OCI-M1 (cell line): ENCODE results near the gene LRRC8D.

ENCODE experiments used
- DNase-seq: peaks from one replicate; lab custom pipeline; 2025; lab: John Stamatoyannopoulos, UW

The LRRC8D gene

DNA sequence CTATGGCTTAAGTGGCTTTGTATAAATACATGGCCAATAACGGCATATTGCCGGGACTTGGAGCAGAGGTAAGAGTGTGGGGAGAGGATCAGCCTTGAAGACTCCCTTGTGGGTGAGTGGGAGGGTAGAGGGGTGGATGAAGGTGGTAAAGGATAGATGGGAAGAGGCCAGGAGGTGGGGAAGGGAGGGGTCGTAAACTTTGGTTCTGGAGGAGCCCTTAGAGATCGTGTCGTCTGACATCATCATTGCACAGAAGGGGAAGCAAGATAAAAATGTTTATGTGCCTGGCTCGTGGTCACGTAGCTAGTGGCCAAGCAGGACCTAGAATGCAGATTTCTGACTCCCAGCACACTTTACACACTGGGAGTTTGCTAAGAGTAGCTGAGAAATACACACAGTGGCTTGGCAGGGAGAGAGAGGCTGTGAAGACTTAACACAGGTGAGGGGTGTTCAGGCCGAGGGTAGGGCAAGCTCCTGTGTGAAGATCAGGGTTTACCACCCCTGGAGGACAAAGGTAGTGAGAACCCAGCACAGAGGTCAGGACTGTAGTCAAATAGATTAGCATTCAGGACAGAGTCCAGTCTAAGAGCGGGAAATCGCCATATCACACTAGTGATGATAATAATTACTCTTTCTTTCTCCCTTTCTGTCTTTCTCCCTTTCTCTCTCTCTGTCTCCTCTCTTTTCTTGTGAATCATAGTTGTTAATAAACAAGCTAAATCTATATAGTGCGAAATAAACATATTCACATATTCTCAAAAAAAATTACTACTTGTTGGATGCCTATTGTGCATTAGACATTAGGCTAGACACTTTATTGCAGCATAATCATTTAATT is 75.5 kb downstream of the LRRC8D start:
- peak; percentile 95 for DNase-seq

DNA sequence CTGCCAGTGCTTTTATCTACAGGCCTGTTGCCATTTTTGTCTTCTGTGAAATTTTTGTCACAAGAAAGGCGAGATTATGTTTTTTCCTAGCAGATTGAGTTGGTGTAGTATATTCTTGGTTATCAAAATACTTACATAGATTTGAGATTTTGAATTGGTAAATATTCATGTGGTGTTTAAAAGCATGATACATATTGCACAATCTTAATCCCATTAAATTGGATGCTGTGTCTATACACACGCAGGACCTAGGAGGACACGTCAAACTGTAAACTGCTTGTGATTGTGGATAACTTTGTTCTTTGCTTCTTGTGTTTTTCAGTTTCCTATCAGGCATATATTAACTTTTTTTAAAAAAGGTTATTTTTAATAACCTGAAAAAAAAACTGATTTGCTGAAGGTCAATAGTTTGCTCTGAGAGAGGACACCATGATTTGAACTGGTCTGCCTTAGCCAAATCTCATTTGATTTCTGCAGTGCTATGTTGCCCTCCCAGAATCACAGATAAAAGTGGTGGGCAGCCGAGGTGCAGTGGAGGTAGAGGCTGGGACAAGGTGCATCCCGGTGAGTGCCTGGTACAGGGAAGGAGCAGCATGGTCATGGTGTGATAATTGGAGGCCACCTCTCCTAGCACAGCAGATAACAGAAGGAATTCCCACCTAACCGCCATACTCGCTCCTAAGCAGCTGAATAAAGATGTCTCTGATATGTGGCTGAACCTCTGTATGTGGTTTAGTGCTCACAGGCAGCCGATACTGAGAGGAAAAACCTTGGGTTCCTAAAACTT is 76.7 kb downstream of the LRRC8D start:
- no peak for DNase-seq

DNA sequence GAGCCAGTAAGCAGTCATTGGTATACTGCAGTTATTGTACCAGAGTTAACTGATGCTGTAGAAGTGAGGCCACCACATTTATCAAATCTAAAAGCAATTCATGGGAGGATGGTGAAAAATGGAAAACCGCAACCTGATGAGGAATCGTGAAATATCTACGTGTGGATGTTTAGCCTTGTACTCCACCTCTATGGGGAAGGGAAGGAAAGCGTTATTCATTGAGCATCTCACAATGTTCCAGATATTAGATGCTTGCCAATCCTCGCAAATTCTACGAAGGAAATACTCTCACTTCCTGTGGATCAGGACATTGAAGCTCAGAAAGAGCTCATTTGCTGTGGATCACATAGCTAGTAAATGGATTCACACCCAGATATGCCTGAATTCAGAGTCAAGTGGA is 77.3 kb downstream of the LRRC8D start:
- no peak for DNase-seq

DNA sequence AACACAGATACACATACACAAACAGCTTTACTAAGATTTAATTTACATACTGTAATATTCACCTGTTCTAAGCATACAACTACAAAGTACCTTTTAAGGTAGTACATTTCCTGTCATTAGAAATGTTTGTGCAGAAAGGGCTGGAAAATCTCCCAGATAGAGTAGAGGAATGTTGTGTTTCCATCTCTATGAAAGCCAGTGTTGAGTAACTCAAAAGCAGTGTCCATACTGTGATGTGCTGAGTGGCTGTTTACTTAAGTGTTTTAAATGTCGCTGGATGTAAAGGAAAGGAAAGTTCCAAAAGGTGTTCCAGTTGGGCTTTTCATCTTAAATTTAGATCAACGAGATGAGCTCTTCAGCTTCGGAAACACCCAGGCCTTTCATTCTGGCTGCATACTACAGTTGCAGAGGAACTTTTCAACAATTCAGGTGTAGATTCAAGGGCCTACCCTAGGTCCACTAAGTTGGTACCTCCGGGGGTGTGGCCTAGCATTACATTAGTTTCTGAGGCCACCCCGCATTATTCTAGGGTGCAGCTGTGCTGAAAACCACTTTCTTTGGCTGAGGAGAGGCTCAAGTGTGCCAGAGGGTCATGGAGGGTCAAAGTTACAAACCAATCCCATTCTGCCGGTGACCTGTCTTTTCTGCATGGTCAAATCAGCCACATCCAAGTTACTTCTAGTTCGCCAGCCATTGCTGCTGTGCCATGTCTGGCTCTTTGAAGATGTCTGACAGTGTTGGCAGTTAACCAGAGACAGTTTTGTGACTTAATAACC is 78.1 kb downstream of the LRRC8D start:
- DNase-seq: no peak

DNA sequence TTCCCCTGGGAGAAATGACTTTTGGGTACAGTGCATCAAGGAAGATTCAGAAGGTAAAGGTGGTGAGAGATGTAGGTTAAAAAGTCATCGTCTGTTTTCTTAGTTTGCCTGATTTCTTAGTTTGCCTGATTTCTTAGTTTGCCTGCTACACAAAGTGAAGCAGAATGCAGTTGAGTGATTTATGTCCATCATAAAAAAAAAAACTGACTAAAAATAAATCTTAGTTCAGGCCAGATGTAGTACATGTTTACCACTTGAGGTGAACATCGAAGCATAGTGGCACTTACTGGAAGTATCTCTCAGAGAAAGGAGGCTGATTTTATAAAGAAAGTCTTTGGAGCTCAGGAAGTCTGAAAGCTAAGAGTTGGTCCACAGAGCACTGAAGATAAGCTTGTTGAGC is 79.5 kb downstream of the LRRC8D start:
- peak; percentile 40 for DNase-seq

DNA sequence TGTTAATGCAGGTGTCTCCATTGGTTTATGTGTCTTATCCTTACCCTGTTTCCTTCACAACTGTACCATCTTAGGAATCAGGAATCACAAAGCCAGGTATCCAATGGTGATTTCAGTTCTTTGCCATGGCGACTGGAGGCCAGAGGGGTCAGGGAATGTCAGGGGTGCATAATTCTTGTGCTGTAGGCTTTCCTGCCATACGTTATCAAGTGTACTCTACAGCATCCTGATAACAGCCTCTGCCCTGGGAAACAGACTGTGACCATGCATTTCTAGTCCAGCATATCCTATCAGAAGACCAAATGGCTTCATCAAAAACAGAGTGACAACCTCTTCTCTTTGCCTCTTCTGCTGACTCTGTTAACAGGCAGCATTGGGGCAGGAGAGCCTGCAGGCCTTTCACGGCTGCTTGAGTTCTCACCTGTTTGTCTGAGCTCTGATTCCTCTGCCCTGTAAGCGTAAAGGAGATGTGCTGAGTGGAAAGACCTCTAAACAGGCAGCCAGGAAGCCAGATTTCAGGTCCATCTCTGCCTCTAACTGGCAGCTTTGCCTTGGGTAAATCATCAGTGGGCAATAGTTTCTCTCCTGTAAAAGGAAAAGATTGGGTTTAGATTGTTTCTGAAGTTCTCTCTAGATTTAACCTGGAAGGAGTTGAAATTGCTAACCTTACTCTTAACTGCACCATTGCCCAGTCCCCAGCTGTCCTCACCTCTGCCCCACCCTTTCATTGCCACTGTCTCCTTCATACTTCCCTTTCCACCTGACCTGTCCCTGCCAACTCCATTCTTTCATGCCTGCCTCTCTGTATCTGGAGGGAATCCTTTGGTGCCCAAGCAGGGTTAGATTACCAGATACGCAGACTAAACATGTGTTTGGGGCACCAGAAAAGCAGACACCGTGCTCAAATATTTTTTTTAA is 80.2 kb downstream of the LRRC8D start:
- DNase-seq: peak; percentile 61

DNA sequence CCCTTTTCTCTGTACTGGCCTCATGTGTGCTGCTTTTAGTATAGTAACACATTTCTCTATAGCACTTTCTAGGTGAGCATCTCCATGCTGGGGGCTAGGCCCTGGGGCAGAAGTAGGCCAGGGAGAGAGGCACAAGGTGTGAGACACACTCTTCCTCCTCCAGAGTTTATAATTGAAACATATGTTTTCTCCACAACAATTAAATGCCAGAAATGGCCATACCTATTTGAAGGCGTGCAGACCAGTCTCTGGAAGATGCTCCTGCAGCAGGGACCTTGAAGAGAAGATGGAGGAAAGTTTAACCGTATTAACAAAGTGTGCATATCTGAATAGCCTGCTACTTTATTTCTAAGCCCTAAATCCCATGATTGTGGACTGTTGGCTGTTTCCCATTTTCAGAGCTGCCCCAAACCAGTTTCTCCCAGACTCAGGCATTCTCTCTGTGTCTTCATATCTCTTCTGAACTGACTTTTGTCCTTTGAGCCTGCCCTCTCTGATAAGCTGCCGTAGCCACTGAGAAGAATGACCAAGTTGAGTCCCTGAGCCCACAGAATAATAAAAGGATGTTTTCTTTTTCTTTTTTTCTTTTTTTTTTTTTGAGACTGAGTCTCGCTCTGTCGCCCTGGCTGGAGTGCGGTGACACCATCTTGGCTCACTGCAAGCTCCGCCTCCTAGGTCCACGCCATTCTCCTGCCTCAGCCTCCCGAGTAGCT is 81.3 kb downstream of the LRRC8D start:
- peak; percentile 96 for DNase-seq

DNA sequence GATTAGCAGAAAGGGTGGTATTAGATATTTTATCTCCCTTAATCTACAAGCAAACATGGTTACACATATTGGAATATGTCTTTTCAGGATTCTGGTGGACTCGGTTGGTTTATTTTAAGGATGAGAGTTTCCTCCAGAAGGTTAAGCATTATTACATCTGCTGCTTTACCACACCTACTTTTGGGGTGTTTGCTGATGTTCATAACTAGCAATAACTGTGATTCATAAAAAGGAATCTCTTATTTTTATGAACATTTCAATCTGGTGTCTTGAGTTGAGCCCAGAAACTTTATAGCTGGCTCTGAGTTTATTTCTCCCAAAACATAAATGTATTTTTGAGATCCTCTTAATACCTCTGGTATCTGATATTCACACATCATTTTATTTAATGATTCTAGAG is 82.7 kb downstream of the LRRC8D start:
- no peak for DNase-seq

DNA sequence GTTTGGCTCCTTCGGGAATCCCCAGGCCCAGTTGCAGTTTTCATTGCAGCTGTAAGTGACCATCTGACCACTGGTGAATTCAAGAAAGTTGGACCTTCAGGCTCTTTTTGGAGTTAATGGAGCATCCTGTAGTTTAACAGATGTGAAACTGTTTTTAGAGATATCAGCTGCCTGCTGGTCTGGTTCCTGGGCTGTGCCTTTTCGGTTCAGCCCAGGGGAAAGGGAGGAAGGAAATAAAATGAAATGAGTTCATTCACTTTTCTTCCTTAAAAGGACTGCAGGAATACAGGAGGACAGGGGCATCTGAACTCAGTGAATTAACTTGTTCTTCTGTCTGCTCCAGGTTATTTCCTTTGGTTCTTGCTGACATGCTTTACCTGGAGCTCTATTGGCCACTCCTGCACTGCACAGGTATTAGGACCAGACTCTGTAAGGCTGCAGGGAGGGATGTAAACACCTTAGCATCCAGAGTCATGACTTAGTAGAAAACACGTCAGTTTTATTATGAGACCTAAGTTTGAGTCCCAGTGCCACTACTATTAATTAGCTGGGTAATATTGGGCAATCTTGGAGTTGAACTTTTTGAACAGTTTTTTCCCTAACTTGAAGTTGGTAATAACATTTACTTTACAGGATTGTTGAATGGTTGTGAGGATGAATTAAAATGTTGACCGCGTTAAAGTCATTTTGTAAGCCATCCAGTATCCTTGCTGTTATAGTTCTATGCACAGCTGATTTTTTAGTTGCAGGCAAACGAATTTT is 83.6 kb downstream of the LRRC8D start:
- DNase-seq: peak; percentile 79

DNA sequence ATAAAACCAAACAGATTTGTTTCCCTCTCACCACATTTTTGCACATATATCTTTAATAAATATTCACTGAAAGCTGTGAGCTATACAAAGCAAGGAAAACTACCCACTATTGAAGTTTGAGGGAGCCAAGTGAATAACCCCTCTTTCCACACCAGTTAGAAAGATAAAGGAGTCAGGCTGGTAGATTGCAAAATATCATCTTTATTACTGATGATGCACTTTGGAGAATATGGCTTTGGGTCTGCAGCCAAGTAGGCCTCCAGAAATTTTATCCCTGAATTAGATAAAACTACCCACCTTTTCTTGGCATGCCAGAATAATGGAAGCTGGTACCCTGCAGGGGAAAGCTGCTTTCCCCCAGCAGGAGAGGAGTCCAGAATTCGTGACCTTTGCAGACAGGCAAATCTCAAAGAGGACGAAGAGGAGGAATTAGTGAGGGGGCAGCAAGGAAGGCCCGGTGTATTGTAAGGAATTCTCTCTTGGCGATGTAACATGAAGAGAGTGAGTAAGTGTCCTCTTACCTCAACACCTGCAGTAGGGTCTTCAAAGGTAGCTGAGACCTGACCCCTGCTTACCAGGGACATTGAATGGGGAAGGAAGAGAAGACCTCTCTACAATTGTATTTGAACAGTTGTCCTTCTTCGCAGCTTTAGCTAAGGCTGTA is 84.7 kb downstream of the LRRC8D start:
- no peak for DNase-seq

DNA sequence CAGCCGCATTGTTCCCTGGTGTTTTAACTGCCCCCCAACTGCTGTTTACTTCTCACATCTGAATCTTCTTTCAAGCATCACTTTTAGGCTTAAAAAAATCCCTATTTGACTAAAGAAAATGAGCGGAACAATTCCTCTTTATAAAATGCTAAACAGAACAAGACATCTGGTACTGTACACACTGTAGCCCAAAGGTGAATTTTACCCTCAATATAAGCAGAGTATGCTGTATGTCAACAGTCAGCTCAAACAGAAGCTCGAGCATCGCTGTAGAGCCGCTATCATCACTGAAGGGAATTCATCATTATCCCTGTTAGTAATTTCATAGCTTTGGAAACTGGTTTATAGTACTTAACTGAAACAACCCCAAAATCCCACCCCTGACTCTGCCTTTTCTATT is 85.3 kb downstream of the LRRC8D start:
- DNase-seq: no peak

DNA sequence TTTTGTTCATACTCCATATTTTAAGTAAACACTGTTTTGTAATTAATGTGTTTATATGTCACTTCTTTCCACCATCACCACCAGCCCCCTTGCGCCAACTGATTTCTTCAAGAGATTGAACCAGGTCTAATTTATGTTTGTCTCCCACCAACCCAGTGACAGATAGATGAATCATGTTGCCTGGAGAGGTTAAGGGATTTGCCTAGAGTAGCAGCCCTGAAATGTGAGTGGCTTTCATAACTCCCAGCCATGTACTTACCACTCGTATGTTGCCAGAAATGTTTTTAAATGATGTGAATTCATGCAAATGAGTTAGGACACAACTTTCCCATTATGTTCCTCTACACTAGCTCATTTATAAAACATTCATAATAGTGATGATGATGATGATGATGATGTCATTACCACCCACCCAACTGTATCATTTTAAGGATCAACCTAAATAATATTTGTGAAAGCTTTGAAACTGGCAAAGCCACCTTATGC is 86.9 kb downstream of the LRRC8D start:
- no peak for DNase-seq

DNA sequence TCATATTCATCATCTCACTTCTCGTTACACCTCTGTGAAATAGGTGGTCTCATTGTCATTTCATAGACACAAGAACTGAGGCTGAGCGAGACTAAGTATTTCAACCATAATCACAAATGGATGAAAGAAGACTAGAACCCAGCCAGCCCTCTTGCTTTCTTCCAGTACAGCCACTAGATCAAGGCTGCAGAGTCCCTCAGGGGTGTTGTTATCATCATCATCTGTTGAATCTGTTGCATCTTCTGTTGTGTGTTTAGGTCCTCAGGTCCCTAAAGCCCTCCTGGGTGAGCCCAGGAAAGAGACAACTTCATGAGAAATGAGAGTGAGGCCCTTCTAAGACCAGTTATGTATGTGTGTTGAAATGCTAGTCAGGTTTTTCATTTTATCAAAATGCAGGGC is 87.4 kb downstream of the LRRC8D start:
- DNase-seq: no peak

DNA sequence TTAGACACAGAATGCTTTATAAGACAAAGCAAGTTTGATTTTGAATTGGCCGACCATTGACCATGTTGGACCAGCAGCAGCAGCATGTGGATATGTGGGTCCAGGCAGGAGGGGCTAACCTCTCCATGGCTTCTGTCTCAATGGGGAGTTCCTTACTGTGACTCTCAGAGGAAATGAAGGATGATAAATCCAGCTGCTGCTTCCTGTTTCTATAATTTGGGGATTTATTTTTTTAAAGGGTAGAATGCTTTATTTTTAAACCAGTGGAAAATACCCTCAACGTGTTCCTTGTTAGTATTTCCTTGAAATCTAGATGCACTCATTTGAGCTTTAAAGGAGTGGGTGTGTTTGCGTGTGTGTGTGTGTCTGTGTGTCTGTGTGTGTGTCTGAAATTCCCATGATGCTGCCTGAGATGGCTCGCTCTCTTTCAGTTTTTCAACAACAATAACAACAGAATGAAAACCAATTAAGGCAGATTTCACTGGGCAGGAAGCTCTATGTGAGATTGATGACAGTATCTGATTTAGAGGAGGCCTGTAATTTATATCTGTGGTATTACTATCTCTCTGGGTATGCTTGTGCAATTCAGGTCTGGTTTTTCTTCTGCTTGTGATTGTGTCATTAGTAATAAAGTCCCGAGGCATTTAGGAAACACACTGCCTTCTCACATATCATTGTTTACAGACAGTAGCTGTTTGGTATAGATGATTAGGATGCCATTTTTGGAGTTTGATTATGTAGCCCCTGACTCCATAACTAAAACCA is 88.0 kb downstream of the LRRC8D start:
- peak; percentile 74 for DNase-seq

DNA sequence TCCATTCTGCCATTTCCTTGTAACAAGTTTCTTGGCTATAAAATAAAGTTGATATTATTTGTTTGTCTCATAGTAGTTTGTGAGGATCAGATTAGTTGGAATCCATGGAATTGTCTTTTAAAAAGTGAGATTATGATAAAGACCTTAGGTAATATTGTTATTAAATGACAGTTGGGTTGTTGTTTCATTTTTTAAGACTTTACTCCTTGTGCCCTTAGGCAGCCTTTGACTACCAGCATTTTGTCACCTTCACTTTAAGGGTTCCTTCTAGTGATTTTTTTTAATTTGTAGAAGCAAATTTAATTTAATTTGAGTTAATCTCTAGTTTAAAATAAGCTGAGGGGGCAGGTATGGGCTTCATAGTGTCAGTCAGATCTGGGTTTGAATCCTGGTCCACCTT is 89.4 kb downstream of the LRRC8D start:
- no peak for DNase-seq

DNA sequence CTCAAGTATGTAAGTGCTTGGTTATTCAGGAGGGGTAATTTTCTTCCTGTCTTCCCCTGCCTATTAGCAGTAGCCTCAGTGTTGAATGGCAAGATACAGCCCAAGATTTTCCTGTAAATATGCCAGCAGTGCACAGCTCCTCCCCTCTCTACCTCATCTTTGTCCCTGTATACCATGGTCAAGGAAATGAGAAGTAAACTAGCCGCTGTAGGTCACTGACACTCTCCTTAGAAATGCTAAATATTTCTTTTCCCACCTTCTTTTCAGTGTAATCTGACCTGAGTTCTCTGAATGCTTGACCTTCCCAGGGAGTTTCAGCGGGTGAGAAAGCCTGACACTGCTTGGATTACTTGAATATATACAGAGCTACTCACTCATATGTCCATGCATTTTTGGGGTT is 89.9 kb downstream of the LRRC8D start:
- DNase-seq: no peak

DNA sequence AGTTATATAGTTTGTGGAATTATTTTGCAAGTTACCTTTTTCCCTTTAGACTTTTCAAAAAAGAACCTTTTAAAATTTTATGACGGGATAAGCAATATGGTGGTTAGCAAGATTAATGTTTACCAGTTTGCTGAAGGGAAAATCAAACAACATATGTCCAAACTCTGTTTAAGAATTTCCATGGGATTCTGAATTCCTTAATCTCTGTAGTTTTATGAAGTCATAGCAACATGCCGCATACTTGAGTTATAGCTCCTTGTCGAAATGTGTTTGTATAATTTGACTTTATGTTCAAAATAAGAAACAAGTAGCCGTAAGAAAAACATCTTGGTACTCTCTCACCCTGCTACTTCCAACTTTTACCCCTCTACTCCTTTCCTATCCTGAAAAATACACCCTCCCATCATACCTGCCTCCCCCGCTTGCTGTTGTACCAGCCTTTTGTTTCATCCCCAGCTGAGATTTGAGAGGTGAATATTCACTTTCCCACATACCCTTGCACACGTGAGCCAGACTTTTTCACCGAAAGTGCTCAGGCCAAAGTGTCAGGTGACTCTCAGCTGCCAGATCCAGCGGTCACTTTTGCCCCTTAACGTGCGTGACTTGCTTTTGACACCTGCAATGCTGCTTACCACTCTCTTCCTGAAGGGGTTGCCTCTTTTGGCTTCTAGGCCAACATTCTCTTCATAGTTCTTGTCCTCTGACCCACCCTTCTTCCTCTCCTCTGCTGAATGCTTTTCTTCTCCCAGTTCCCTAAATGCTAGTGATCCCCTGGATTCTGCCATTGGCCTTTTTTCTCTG is 90.6 kb downstream of the LRRC8D start:
- DNase-seq: no peak

DNA sequence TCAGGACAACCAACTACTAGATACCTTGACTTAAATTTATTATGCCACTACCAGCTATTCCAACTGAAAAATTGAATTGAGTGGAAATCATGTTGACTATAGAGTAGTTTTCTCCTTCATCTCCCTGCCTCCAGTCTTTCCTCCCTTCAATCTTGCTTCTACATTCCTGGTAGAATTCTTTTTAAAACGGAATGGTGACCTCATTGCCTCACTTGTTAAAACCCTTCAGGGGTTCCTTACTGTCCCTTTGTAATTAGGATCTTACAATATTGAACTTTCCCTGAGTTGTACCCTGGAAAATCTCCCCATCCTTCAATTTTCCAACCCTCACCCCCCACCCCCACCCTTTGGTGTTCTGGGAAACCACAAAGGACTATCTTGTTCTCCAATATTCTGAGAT is 91.2 kb downstream of the LRRC8D start:
- no peak for DNase-seq
